GM12874 (cell line): ENCODE measurements around the gene BICRA.
A peak's percentile ranks its signal among the peaks of the same experiment; 100 is the strongest.

Experiments used
- TF ChIP-seq, protein P1 (sequence below): IDR thresholded peaks from 2 replicates; pipeline ENCODE4 v1.5.1; 2011; ENCODE audit warnings: low read depth, mild to moderate bottlenecking, control low read depth, low read length, moderate library complexity; ENCODE audit not compliant: insufficient read depth

The BICRA gene

DNA sequence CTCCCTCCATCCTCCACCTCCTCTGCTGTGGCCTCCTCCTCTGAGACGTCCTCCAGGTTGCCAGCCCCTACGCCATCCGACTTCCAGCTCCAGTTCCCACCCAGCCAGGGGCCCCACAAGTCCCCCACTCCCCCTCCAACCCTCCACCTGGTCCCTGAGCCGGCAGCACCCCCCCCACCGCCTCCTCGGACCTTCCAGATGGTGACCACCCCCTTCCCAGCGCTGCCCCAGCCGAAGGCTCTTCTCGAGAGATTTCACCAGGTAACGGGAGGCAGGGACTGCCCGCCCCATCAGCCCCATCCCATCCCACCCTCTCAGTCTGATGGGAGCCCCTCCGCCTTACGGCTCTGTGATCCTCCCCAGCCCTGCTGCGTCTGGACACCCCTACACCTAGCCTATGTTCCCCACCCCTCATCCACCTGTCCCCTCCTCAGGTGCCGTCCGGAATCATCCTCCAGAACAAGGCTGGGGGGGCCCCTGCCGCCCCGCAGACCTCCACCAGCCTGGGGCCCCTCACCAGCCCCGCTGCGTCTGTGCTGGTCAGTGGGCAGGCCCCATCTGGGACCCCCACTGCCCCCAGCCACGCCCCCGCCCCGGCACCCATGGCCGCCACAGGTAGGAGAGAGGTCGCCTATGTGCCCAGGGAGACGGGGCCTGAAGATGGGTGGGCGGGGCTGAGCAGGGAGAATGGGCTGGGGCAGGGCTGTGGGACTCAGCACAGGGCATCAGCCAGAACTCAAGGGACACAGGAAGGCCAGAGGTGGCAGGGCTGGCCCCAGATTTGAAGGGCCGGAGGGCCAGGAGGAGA, 85.7 kb downstream of the BICRA start:
- TF ChIP-seq, protein P1, sequence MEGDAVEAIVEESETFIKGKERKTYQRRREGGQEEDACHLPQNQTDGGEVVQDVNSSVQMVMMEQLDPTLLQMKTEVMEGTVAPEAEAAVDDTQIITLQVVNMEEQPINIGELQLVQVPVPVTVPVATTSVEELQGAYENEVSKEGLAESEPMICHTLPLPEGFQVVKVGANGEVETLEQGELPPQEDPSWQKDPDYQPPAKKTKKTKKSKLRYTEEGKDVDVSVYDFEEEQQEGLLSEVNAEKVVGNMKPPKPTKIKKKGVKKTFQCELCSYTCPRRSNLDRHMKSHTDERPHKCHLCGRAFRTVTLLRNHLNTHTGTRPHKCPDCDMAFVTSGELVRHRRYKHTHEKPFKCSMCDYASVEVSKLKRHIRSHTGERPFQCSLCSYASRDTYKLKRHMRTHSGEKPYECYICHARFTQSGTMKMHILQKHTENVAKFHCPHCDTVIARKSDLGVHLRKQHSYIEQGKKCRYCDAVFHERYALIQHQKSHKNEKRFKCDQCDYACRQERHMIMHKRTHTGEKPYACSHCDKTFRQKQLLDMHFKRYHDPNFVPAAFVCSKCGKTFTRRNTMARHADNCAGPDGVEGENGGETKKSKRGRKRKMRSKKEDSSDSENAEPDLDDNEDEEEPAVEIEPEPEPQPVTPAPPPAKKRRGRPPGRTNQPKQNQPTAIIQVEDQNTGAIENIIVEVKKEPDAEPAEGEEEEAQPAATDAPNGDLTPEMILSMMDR = no peak

DNA sequence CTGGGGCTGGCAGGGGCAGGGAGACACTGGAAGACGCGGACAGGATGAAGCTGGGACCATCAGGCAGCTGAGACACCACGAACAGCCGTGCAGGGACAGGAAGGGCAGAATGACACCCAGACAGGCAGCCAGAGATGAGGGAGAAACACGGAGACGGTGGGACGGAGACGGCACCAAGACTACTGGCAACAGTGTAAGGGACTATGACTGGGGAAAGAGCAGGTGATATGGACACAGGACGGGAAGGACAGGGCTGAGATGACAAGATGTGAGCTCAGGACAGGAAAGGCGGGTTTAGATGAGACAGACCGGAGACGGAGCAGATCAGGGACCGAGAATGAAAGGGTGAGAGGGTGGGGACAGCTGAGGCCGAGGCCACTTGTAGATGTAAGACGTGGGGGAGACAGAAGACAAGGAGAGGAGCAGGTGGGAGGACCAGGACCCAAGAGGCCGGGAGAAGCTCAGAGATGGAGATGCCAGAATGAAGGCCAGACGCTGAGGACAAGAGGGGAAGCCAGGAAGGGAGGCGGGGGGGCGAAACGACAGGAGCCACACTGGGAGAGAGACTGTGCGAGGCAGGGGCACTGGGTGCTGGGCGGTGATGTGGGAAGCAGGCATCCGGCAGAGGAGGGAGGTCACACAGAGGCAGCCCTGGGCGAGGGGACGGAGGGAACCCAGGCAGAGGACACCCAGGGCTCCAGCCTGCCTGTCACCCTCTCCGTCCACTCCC, 86.8 kb downstream of the BICRA start:
- TF ChIP-seq, protein P1 = no peak

DNA sequence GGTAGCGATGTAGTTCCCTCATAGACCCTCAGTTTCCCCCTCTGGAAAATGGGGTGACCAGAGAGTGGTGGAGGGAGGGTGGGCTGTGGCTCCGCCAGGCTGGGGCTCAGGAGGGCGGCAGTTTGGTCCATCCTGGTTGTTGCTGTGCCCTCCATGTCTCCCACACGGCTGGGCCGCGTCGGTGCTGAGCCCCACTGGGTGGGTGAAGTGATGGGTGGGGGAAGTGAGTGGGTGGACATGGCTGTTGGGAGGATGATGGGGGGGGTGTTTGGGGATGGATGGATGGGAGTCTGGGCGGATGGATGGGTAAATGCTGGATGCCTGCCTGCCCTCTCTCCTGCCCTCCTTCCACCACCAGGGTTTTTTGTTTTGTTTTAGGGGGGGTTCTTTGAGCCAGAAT, 87.7 kb downstream of the BICRA start:
- TF ChIP-seq, protein P1 = no peak

DNA sequence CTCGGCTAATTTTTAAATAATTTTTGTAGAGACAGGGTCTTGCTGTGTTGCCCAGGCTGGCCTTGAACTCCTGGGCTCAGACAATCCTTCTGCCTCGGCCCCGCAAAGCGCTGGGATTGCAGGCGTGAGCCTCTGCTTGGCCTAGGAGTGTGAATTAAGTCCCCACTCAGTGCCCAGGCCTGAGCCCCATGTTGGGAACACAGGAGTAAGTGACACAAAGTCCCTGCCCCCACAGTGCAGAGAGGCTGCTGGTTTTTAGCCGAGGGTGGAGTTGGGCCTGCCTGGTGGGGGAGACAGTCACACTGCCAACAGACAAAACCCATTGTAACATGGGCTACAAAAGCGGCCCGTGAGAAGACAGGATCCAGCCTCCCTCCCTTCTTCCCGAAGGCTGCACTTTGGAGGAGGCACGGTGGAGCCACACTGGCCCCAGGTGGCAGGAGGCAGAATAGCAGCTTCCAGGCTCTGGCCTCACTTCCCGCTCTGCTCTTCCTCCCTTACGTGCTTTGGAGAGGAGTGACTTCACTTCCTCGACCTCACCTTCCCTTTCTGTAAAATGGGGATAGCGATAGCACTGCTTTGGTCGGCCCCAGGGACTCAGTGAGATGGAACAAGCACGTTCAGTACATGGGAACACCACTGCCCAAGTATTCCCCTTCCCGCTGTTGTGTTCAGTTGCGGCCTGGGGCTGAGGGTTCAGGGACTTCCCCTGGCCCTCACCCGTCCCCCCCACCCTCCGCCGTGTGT, 89.1 kb downstream of the BICRA start:
- TF ChIP-seq, protein P1 = peak; percentile 99

DNA sequence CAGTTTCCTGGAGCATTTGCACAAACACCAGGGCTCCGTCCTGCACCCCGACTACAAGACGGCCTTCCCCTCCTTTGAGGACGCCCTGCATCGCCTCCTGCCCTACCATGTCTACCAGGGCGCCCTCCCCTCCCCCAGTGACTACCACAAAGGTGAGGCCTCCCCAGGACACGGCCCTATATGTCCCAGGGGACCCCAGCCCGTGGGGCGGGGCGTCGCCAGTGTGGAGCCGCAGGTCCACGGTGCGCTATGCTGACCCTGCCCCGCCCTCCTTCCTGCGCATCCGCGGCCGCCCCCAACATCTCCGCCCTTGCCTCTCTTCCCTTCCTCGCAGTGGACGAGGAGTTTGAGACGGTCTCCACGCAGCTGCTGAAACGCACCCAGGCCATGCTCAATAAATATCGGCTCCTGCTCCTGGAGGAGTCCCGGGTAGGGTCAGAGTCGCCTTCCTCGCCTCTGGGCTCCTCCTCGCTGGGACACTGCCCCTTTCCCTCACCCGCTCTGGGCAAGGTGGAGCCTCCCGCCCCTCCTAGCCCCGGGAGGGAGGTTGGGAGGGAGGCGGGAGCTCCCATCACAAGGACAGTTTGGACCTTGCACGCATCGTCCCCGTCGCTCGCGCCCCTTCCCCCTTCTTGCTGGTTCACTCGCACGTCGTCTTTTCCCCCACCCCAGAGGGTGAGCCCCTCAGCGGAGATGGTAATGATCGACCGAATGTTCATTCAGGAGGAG, 89.9 kb downstream of the BICRA start:
- TF ChIP-seq, protein P1 = no peak

DNA sequence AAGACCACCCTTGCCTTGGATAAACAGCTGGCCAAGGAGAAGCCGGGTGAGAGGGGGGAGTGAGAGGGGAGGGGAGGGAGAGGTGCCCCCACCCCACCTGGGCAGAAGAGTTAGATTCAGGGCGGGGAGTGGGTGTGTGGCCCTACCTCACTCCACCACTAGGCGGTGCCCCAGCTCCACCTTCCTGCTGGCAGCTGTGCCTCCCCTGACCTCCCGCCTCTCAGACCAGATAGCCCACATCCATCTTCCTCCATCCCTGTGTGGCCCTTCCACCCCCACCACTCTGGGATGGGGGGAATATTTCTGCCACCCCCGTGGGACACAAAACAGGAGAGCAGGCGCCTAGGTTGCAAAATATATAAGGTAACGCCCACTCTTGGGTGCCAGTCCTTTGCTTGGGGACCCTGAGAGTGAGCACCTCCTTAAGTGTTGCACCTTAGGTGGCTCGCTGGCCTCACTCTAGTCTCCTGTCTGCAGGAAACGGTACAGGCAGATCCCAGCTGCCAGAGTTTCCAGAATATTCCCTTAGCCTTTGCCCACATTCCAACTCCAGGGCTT, 90.5 kb downstream of the BICRA start:
- TF ChIP-seq, protein P1 = peak; percentile 95
